ENCODE data around the gene ADCY6. TPM values are rescaled to one million over a fixed set of nuclear protein-coding genes. Genes with fewer than 3 reads are reported as not detected.

ADCY6 gene
- total and polyA plus RNA-seq, 4 donors: 4.3 to 30.5 (median 10.5) TPM

GRCh38 chr12:48750769-48751356, 38.0 kb downstream of the ADCY6 start:
- Histone ChIP-seq H3K9me3 (ENCODE audit: control insufficient read depth in 4 of 4, low read length in 3 of 4) (no peaks in the 10 kb centered on the region), H3K4me1 (ENCODE audit: control insufficient read depth in 4 of 4, insufficient read depth in 4 of 4, low read length in 3 of 4) (no peaks in the 10 kb centered on the region), H3K27ac (ENCODE audit: low read depth in 1 of 2, low read length in 2 of 2) (no peak overlapping the region), H3K27me3 (ENCODE audit: control insufficient read depth in 4 of 4, insufficient read depth in 4 of 4, low read length in 3 of 4) (no peaks in the 10 kb centered on the region), H3K36me3 (ENCODE audit: control insufficient read depth in 4 of 4, insufficient read depth in 3 of 4, low read depth in 1 of 4, low read length in 3 of 4) (no peaks in the 10 kb centered on the region), H3K9ac (ENCODE audit: low read depth in 1 of 2, low read length in 2 of 2) (no peak overlapping the region), H3K4me3 (ENCODE audit: low read depth in 1 of 3, low read length in 3 of 3) (no peak overlapping the region)
- TF ChIP-seq RAD21 (IDR thresholded peaks at IDR 0.05) (no peak), TAF1 (conservative IDR thresholded peaks at IDR 0.05) (no peak), GABPA (IDR thresholded peaks at IDR 0.05 in 1 of 2, conservative IDR thresholded peaks at IDR 0.05 in 1 of 2) (no peak), MAX (IDR thresholded peaks at IDR 0.05) (no peak), EGR1 (IDR thresholded peaks at IDR 0.05; ENCODE audit: low read depth in 2 of 2) (no peak), CTCF (IDR thresholded peaks at IDR 0.05; ENCODE audit: low read depth, low read length, missing input control) (no peak), HNF4A (conservative IDR thresholded peaks at IDR 0.05) (no peak), JUND (IDR thresholded peaks at IDR 0.05) (no peak), ZBTB33 (IDR thresholded peaks at IDR 0.05) (no peak), ATF3 (IDR thresholded peaks at IDR 0.05) (no peak), FOXA2 (IDR thresholded peaks at IDR 0.05) (no peak), REST (IDR thresholded peaks at IDR 0.05) (no peak), YY1 (IDR thresholded peaks at IDR 0.05) (no peak), HNF4G (IDR thresholded peaks at IDR 0.05) (no peak), FOXA1 (IDR thresholded peaks at IDR 0.05) (no peak), NR2F2 (IDR thresholded peaks at IDR 0.05) (no peak)
- WGBS: 72% methylated on average over 2 of the region's 2 CpGs
- DNase-seq (ENCODE audit: low spot score): no peak

GRCh38 chr12:48750215-48750614, 38.7 kb downstream of the ADCY6 start:
- Histone ChIP-seq H3K27ac (ENCODE audit: low read depth in 1 of 2, low read length in 2 of 2) (no peak overlapping the region), H3K27me3 (ENCODE audit: control insufficient read depth in 4 of 4, insufficient read depth in 4 of 4, low read length in 3 of 4) (no peaks in the 10 kb centered on the region), H3K4me3 (ENCODE audit: low read depth in 1 of 3, low read length in 3 of 3) (no peak overlapping the region), H3K36me3 (ENCODE audit: control insufficient read depth in 4 of 4, insufficient read depth in 3 of 4, low read depth in 1 of 4, low read length in 3 of 4) (no peaks in the 10 kb centered on the region), H3K9ac (ENCODE audit: low read depth in 1 of 2, low read length in 2 of 2) (no peak overlapping the region), H3K9me3 (ENCODE audit: control insufficient read depth in 4 of 4, low read length in 3 of 4) (no peaks in the 10 kb centered on the region), H3K4me1 (ENCODE audit: control insufficient read depth in 4 of 4, insufficient read depth in 4 of 4, low read length in 3 of 4) (no peaks in the 10 kb centered on the region)
- WGBS: 98% methylated on average over 1 of the region's 1 CpG
- DNase-seq (ENCODE audit: low spot score): no peak
- TF ChIP-seq ATF3 (IDR thresholded peaks at IDR 0.05): no peak
- no peak for TF ChIP-seq EGR1 (IDR thresholded peaks at IDR 0.05; ENCODE audit: low read depth in 2 of 2)
- TF ChIP-seq FOXA1 (IDR thresholded peaks at IDR 0.05): no peak
- TF ChIP-seq NR2F2 (IDR thresholded peaks at IDR 0.05): no peak
- no peak for TF ChIP-seq MAX (IDR thresholded peaks at IDR 0.05)
- TF ChIP-seq SP1 (IDR thresholded peaks at IDR 0.05): no peak
- no peak for TF ChIP-seq TAF1 (conservative IDR thresholded peaks at IDR 0.05)
- TF ChIP-seq YY1 (IDR thresholded peaks at IDR 0.05): no peak
- no peak for TF ChIP-seq FOXA2 (IDR thresholded peaks at IDR 0.05)
- no peak for TF ChIP-seq REST (IDR thresholded peaks at IDR 0.05)
- no peak for TF ChIP-seq RAD21 (IDR thresholded peaks at IDR 0.05)
- TF ChIP-seq GABPA (IDR thresholded peaks at IDR 0.05 in 1 of 2, conservative IDR thresholded peaks at IDR 0.05 in 1 of 2): no peak
- TF ChIP-seq HNF4A (conservative IDR thresholded peaks at IDR 0.05): no peak

All from liver (tissue), 9 donors.